NT2/D1 (cell line): ENCODE measurements around the gene WDR1.

ENCODE experiments used
- DNase-seq: peaks from one replicate; pipeline ENCODE4 v3.0.0-alpha.2; 2011; ENCODE audit warnings: low read depth, low spot score
- H3K27me3 ChIP-seq: 2 replicates; pipeline ENCODE4 v1.6.0; 2011; ENCODE audit warnings: mild to moderate bottlenecking; ENCODE audit not compliant: insufficient read length, insufficient read depth
- H3K36me3 ChIP-seq: 2 replicates; pipeline ENCODE4 v1.6.1; 2011; ENCODE audit warnings: mild to moderate bottlenecking, low read length, mixed read lengths; ENCODE audit not compliant: insufficient read depth, insufficient read length
- H3K4me1 ChIP-seq: 2 replicates; pipeline ENCODE4 v1.5.1; 2011; ENCODE audit not compliant: insufficient read depth, insufficient read length
- H3K4me3 ChIP-seq: 2 replicates; pipeline ENCODE4 v1.5.1; 2011; ENCODE audit warnings: low read depth; ENCODE audit not compliant: insufficient read length
- H3K9ac ChIP-seq: 2 replicates; pipeline ENCODE4 v1.6.0; 2011; ENCODE audit warnings: low read depth; ENCODE audit not compliant: insufficient read length
- H3K9me3 ChIP-seq: 2 replicates; pipeline ENCODE4 v1.5.1; 2011; ENCODE audit warnings: mild to moderate bottlenecking, low read length; ENCODE audit not compliant: insufficient read depth
- SUZ12 ChIP-seq: IDR thresholded peaks from 2 replicates; pipeline ENCODE4 v1.6.1; 2011; ENCODE audit not compliant: insufficient read length, insufficient read depth; ENCODE audit errors: extremely low read depth
- YY1 ChIP-seq: IDR thresholded peaks from 2 replicates; pipeline ENCODE4 v1.6.1; 2011; ENCODE audit not compliant: insufficient read length, insufficient read depth
- ZNF274 ChIP-seq: IDR thresholded peaks from 2 replicates; pipeline ENCODE4 v1.6.1; 2011; ENCODE audit warnings: mild to moderate bottlenecking, low read depth, low read length

Gene WDR1

GRCh38 chr4:10112658-10113284 is 3.8 kb downstream of the WDR1 start:
- H3K9ac ChIP-seq, result peak overlapping the region; percentile 7
- DNase-seq, result no peak
- no peaks in the 10 kb centered on the region for H3K9me3 ChIP-seq
- peaks cover 24% of the 10 kb centered on the region for H3K4me1 ChIP-seq
- H3K27me3 ChIP-seq, result no peaks in the 10 kb centered on the region
- H3K4me3 ChIP-seq, result no peak overlapping the region
- TF ChIP-seq YY1 (no peak), SUZ12 (no peak), ZNF274 (no peak)
- peaks cover 84% of the 10 kb centered on the region for H3K36me3 ChIP-seq

GRCh38 chr4:10111067-10111801 is 5.4 kb downstream of the WDR1 start:
- Histone ChIP-seq H3K4me1 (peaks cover 37% of the 10 kb centered on the region), H3K9ac (no peak overlapping the region), H3K9me3 (no peaks in the 10 kb centered on the region), H3K36me3 (peaks cover 94% of the 10 kb centered on the region), H3K27me3 (no peaks in the 10 kb centered on the region), H3K4me3 (no peak overlapping the region)
- DNase-seq, result no peak
- no peak for TF ChIP-seq YY1
- no peak for TF ChIP-seq SUZ12
- no peak for TF ChIP-seq ZNF274

DNA sequence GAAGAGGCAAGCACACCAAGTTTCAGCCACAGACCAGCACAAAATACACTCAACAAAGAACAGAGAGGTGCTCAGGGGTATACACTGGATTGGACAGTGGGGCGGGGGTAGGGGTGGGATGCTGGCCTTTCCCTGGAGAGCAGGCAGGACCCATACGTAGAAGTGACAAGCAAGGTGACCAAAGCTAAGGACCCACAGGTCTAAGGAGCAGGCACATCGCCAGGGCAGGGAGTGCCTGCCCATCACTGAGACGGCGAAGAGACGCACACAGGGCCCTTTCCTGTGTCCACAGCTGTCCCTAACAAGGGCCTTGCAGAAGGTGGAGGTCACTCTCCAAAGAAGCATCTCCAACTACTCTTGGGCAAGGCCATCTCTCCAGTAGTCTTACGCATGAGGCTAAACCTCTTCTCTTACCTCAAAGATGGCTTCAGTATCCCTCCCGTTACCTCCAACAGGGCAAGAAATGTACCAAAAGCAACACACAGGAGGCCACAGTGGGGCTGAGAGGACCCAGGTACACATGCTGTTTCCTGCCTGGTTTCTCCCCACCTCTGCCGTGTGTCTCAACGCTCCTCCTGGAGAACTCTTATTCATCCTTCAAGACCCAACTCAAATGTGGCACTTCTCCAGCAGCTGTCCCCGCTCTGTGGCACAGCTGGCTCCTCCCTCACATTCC is 6.5 kb downstream of the WDR1 start:
- H3K36me3 ChIP-seq, result peaks cover 93% of the 10 kb centered on the region
- no peaks in the 10 kb centered on the region for H3K27me3 ChIP-seq
- H3K9me3 ChIP-seq, result no peaks in the 10 kb centered on the region
- H3K4me1 ChIP-seq, result peaks cover 39% of the 10 kb centered on the region
- H3K9ac ChIP-seq, result no peak overlapping the region
- H3K4me3 ChIP-seq, result no peak overlapping the region
- TF ChIP-seq ZNF274, result no peak
- TF ChIP-seq SUZ12, result no peak
- no peak for TF ChIP-seq YY1
- no peak for DNase-seq

DNA sequence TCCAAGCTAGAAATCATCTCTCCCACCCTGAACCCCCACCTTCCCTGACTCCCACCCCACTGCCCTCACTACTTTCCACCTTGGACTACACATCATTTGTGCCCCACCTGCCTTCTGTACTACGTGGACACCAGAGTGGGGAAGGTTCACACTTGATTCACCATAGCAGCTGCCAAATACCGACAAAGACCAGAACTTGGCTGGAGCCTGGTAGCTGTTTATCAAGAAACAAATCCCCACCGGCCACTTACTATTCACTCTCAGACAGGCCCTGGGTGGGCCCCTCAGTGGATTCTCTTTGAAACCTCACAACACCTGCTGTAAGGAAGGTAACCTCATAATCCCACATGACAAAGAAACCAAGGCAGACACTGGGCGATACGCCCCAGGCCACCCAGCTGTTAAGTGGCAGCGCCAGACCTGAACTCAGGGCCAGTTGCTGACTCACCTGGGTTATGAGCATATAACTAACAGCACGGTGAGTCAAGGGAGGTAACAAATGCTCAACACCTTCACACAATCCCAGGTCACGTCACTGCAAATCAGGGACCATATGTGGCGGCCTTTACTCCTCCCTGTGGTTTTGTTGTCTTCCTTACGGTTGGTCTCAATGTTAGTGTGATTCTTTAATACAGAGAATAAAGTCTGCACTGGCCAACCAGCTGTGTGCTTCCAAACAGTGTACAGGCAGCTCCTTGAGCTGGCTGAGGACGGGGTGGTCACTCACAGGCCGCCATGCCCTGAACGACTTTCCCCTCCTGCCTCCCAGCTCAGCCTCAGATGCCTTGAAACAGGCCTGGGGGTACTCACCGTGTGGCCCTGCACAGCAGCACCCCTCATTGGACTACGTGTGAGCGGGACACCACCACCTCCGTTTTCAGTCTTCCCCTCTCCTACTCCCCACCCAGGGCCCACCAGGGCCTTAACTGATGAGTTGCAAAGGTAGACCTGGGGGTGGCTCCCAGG is 7.5 kb downstream of the WDR1 start:
- Histone ChIP-seq H3K4me3 (no peak overlapping the region), H3K4me1 (peaks cover 39% of the 10 kb centered on the region), H3K27me3 (no peaks in the 10 kb centered on the region), H3K36me3 (peaks cover 93% of the 10 kb centered on the region), H3K9me3 (no peaks in the 10 kb centered on the region), H3K9ac (no peak overlapping the region)
- TF ChIP-seq ZNF274 (no peak), SUZ12 (no peak), YY1 (no peak)
- DNase-seq, result no peak

GRCh38 chr4:10108391-10108790 is 8.2 kb downstream of the WDR1 start:
- H3K36me3 ChIP-seq, result peaks cover 93% of the 10 kb centered on the region
- H3K4me1 ChIP-seq, result peaks cover 40% of the 10 kb centered on the region
- no peaks in the 10 kb centered on the region for H3K9me3 ChIP-seq
- DNase-seq, result no peak
- H3K27me3 ChIP-seq, result no peaks in the 10 kb centered on the region
- TF ChIP-seq ZNF274 (no peak), YY1 (no peak), SUZ12 (no peak)
- H3K9ac ChIP-seq, result no peak overlapping the region
- H3K4me3 ChIP-seq, result no peak overlapping the region

GRCh38 chr4:10107111-10108091 is 9.2 kb downstream of the WDR1 start:
- no peak for TF ChIP-seq ZNF274
- TF ChIP-seq YY1, result no peak
- TF ChIP-seq SUZ12, result no peak
- no peak overlapping the region for H3K9ac ChIP-seq
- peaks cover 44% of the 10 kb centered on the region for H3K4me1 ChIP-seq
- H3K36me3 ChIP-seq, result peaks cover 93% of the 10 kb centered on the region
- no peaks in the 10 kb centered on the region for H3K27me3 ChIP-seq
- DNase-seq, result no peak
- no peak overlapping the region for H3K4me3 ChIP-seq
- no peaks in the 10 kb centered on the region for H3K9me3 ChIP-seq
